Liver (tissue), 9 donors: ENCODE measurements around the gene TTC7B. TPM values are rescaled to one million over a fixed set of nuclear protein-coding genes. Genes with fewer than 3 reads are reported as not detected.

Source experiments
- DNase-seq: peaks from one replicate; pipeline ENCODE4 v3.0.0-alpha.2; 2017; ENCODE audit warnings: low spot score
- H3K27ac ChIP-seq, 2 donors: one replicate each; pipeline ENCODE4 v1.7.0; 2013; ENCODE audit warnings: inconsistent platforms in 2 of 2, low read length in 2 of 2, control low read depth in 1 of 2, low read depth in 1 of 2, mild to moderate bottlenecking in 1 of 2
- H3K27me3 ChIP-seq, 4 donors: one replicate each; pipeline versions ENCODE4 v1.6.1 to v1.7.0; 2013; ENCODE audit warnings: low read length in 3 of 4, inconsistent platforms in 1 of 4, mild to moderate bottlenecking in 1 of 4, moderate library complexity in 1 of 4; ENCODE audit not compliant: control insufficient read depth in 4 of 4, insufficient read depth in 4 of 4
- H3K36me3 ChIP-seq, 4 donors: one replicate each; pipeline versions ENCODE4 v1.6.1 to v1.7.0; 2013; ENCODE audit warnings: low read length in 3 of 4, mild to moderate bottlenecking in 3 of 4, low read depth in 1 of 4, moderate library complexity in 1 of 4; ENCODE audit not compliant: control insufficient read depth in 4 of 4, insufficient read depth in 3 of 4
- H3K4me1 ChIP-seq, 4 donors: one replicate each; pipeline versions ENCODE4 v1.6.1 to v1.7.0; 2013; ENCODE audit warnings: low read length in 3 of 4, mild to moderate bottlenecking in 3 of 4, moderate library complexity in 1 of 4; ENCODE audit not compliant: control insufficient read depth in 4 of 4, insufficient read depth in 4 of 4
- H3K4me3 ChIP-seq, 3 donors: one replicate each; pipeline versions ENCODE4 v1.6.1 to v1.7.0; 2013; ENCODE audit warnings: low read length in 3 of 3, control low read depth in 1 of 3, low read depth in 1 of 3, mild to moderate bottlenecking in 1 of 3
- H3K9ac ChIP-seq, 2 donors: one replicate each; pipeline ENCODE4 v1.7.0; 2013; ENCODE audit warnings: low read length in 2 of 2, mild to moderate bottlenecking in 2 of 2, moderate library complexity in 2 of 2, control low read depth in 1 of 2, low read depth in 1 of 2
- H3K9me3 ChIP-seq, 4 donors: one replicate each; pipeline versions ENCODE4 v1.6.1 to v1.7.0; 2013; ENCODE audit warnings: low read length in 3 of 4; ENCODE audit not compliant: control insufficient read depth in 4 of 4
- EGR1 ChIP-seq, 2 donors: IDR thresholded peaks; 2 replicates each; pipeline ENCODE4 v1.6.1; 2016 to 2018; ENCODE audit warnings: antibody characterized with exemption in 2 of 2, low read depth in 2 of 2
- FOXA1 ChIP-seq: IDR thresholded peaks from 2 replicates; pipeline ENCODE4 v1.6.1; 2016; ENCODE audit warnings: antibody characterized with exemption
- FOXA2 ChIP-seq: IDR thresholded peaks from 2 replicates; pipeline ENCODE4 v1.6.1; 2016; ENCODE audit warnings: antibody characterized with exemption
- GABPA ChIP-seq, 2 donors: IDR thresholded peaks in 1 of 2; conservative IDR thresholded peaks in 1 of 2; 2 replicates each; pipeline ENCODE4 v1.6.1; 2016; ENCODE audit warnings: antibody characterized with exemption in 2 of 2, mild to moderate bottlenecking in 1 of 2, moderate library complexity in 1 of 2
- HNF4A ChIP-seq, 2 donors: conservative IDR thresholded peaks; 2 replicates each; pipeline ENCODE4 v1.6.1; 2016; ENCODE audit warnings: antibody characterized with exemption in 2 of 2, mild to moderate bottlenecking in 2 of 2
- HNF4G ChIP-seq: IDR thresholded peaks from 2 replicates; pipeline ENCODE4 v1.6.1; 2016; ENCODE audit warnings: antibody characterized with exemption
- JUND ChIP-seq, 2 donors: IDR thresholded peaks; 2 replicates each; pipeline ENCODE4 v1.6.1; 2016; ENCODE audit warnings: antibody characterized with exemption in 2 of 2
- NR2F2 ChIP-seq: IDR thresholded peaks from 2 replicates; pipeline ENCODE4 v1.6.1; 2016; ENCODE audit warnings: antibody characterized with exemption
- RAD21 ChIP-seq, 2 donors: IDR thresholded peaks; 2 replicates each; pipeline ENCODE4 v1.6.1; 2016; ENCODE audit warnings: antibody characterized with exemption in 2 of 2, mild to moderate bottlenecking in 2 of 2
- RXRA ChIP-seq, 2 donors: IDR thresholded peaks; 2 replicates each; pipeline ENCODE4 v1.6.1; 2017 to 2018; ENCODE audit warnings: antibody characterized with exemption in 2 of 2, mild to moderate bottlenecking in 1 of 2
- SP1 ChIP-seq: IDR thresholded peaks from 2 replicates; pipeline ENCODE4 v1.6.1; 2018; ENCODE audit warnings: antibody characterized with exemption, mild to moderate bottlenecking
- TAF1 ChIP-seq: conservative IDR thresholded peaks from 2 replicates; pipeline ENCODE4 v1.6.1; 2016; ENCODE audit warnings: antibody characterized with exemption, mild to moderate bottlenecking
- YY1 ChIP-seq: IDR thresholded peaks from 2 replicates; pipeline ENCODE4 v1.6.1; 2016; ENCODE audit warnings: antibody characterized with exemption, mild to moderate bottlenecking
- WGBS: extraction: QIAGEN DNeasy Blood & Tissue Kit; methylation state at CpG from one replicate; pipeline ENCODE4 v1.1.7; 2013; 5-methylcytosine and 5-hydroxymethylcytosine counted together
- polyA plus RNA-seq, 2 donors: library from polyadenylated mRNA; stranded (reverse) in 1 of 2; unstranded in 1 of 2; fragments of 200-250 nt in 1 of 2; fragments of >200 nt in 1 of 2; fragmentation: Nextera tagmentation in 1 of 2; extraction: Ambion mirVana in 1 of 2; gene quantifications; one replicate each; pipeline versions ENCODE4 v1.2.1 to v1.2.3, GENCODE V29; 2013 to 2015
- total RNA-seq, 2 donors: library from RNA; depleted of rRNA; stranded (reverse); fragments of >200 nt; gene quantifications; one replicate each; pipeline ENCODE4 v1.2.3, GENCODE V29; 2014
- TF ChIP-seq, protein P1 (sequence below): IDR thresholded peaks from 2 replicates; pipeline ENCODE4 v1.6.1; 2016; ENCODE audit warnings: antibody characterized with exemption
- TF ChIP-seq, protein P2 (sequence below): fragments of 150-350 bp; IDR thresholded peaks from 2 replicates; pipeline ENCODE4 v1.5.1; 2017; ENCODE audit warnings: improper control_type of control experiment, low read depth, low read length; ENCODE audit not compliant: missing input control
- TF ChIP-seq, protein P3 (sequence below): IDR thresholded peaks from 2 replicates; pipeline ENCODE4 v1.6.1; 2016; ENCODE audit warnings: antibody characterized with exemption
- TF ChIP-seq, protein P4 (sequence below): IDR thresholded peaks from 2 replicates; pipeline ENCODE4 v1.6.1; 2016; ENCODE audit warnings: antibody characterized with exemption, mild to moderate bottlenecking
- TF ChIP-seq, protein P5 (sequence below): IDR thresholded peaks from 2 replicates; pipeline ENCODE4 v1.6.1; 2016; ENCODE audit warnings: antibody characterized with exemption
- donor health status: healthy.
- donor health status: healthy.
- donor health status: healthy.
- donor health status: healthy.
- donor health status: healthy.

Gene TTC7B
- total and polyA plus RNA-seq, 4 donors: 9.1 to 31.0 (median 12.5) TPM

DNA sequence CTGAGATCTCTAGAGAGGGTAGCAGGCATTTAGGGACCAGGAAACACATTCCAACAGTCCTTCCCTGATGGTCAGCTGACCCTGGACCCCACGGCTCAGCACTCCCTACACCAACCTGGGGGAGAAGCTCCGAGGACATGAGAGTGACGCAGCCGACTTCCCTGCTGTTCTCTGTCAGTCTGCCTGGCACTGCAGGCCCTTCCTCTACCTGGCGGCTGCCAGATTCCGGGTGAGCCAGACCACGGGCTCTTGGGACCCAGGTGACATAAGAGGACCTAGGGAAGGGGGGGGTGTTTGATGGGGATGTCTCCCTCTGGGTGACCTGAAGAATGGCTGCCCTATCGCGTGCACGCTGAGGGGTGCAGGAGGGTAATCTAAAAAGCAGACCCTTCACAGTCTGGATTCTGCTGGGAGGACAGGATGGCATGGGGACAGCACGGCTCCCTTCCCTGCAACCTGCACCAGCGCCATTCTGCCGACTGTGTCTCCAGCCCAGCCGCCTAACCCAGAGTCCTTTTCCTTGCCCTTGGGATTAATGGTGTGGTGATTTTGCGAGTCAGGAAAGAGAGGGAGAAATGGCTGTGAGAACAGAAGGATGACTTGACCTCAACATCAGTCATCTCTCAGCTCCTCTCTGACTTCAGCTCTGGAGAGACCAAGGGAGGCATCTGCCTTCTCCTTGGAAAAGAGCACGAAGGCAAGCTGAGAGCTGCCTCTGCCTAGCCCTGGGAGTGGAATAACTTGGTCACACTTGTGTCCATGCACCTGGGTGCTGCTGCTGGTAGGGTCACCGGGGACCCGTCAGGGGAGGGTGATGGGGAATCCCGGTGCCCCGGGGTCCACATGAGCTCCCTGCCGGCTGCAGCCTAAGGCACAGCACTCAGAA lies 260.9 kb downstream of the TTC7B start:
- Histone ChIP-seq H3K9me3 (no peaks in the 10 kb centered on the region), H3K4me1 (no peaks in the 10 kb centered on the region), H3K4me3 (no peak overlapping the region), H3K27ac (no peak overlapping the region), H3K27me3 (no peaks in the 10 kb centered on the region), H3K9ac (no peak overlapping the region), H3K36me3 (peaks cover 0 to 3% (median 0%) of the 10 kb centered on the region in 4 donors)
- TF ChIP-seq, protein P1, sequence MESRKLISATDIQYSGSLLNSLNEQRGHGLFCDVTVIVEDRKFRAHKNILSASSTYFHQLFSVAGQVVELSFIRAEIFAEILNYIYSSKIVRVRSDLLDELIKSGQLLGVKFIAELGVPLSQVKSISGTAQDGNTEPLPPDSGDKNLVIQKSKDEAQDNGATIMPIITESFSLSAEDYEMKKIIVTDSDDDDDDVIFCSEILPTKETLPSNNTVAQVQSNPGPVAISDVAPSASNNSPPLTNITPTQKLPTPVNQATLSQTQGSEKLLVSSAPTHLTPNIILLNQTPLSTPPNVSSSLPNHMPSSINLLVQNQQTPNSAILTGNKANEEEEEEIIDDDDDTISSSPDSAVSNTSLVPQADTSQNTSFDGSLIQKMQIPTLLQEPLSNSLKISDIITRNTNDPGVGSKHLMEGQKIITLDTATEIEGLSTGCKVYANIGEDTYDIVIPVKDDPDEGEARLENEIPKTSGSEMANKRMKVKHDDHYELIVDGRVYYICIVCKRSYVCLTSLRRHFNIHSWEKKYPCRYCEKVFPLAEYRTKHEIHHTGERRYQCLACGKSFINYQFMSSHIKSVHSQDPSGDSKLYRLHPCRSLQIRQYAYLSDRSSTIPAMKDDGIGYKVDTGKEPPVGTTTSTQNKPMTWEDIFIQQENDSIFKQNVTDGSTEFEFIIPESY: no peak
- TF ChIP-seq TAF1 (no peak), HNF4G (no peak), EGR1 (IDR thresholded peaks at IDR 0.05; ENCODE audit: low read depth in 2 of 2) (no peak), FOXA2 (no peak), HNF4A (conservative IDR thresholded peaks at IDR 0.05) (no peak), JUND (IDR thresholded peaks at IDR 0.05) (no peak), YY1 (no peak), RXRA (IDR thresholded peaks at IDR 0.05) (no peak), FOXA1 (no peak), SP1 (no peak), NR2F2 (no peak), RAD21 (IDR thresholded peaks at IDR 0.05) (no peak), GABPA (IDR thresholded peaks at IDR 0.05 in 1 of 2, conservative IDR thresholded peaks at IDR 0.05 in 1 of 2) (no peak)
- TF ChIP-seq, protein P2, sequence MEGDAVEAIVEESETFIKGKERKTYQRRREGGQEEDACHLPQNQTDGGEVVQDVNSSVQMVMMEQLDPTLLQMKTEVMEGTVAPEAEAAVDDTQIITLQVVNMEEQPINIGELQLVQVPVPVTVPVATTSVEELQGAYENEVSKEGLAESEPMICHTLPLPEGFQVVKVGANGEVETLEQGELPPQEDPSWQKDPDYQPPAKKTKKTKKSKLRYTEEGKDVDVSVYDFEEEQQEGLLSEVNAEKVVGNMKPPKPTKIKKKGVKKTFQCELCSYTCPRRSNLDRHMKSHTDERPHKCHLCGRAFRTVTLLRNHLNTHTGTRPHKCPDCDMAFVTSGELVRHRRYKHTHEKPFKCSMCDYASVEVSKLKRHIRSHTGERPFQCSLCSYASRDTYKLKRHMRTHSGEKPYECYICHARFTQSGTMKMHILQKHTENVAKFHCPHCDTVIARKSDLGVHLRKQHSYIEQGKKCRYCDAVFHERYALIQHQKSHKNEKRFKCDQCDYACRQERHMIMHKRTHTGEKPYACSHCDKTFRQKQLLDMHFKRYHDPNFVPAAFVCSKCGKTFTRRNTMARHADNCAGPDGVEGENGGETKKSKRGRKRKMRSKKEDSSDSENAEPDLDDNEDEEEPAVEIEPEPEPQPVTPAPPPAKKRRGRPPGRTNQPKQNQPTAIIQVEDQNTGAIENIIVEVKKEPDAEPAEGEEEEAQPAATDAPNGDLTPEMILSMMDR: no peak
- TF ChIP-seq, protein P3, sequence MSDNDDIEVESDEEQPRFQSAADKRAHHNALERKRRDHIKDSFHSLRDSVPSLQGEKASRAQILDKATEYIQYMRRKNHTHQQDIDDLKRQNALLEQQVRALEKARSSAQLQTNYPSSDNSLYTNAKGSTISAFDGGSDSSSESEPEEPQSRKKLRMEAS: no peak
- TF ChIP-seq, protein P4, sequence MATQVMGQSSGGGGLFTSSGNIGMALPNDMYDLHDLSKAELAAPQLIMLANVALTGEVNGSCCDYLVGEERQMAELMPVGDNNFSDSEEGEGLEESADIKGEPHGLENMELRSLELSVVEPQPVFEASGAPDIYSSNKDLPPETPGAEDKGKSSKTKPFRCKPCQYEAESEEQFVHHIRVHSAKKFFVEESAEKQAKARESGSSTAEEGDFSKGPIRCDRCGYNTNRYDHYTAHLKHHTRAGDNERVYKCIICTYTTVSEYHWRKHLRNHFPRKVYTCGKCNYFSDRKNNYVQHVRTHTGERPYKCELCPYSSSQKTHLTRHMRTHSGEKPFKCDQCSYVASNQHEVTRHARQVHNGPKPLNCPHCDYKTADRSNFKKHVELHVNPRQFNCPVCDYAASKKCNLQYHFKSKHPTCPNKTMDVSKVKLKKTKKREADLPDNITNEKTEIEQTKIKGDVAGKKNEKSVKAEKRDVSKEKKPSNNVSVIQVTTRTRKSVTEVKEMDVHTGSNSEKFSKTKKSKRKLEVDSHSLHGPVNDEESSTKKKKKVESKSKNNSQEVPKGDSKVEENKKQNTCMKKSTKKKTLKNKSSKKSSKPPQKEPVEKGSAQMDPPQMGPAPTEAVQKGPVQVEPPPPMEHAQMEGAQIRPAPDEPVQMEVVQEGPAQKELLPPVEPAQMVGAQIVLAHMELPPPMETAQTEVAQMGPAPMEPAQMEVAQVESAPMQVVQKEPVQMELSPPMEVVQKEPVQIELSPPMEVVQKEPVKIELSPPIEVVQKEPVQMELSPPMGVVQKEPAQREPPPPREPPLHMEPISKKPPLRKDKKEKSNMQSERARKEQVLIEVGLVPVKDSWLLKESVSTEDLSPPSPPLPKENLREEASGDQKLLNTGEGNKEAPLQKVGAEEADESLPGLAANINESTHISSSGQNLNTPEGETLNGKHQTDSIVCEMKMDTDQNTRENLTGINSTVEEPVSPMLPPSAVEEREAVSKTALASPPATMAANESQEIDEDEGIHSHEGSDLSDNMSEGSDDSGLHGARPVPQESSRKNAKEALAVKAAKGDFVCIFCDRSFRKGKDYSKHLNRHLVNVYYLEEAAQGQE: no peak
- TF ChIP-seq, protein P5, sequence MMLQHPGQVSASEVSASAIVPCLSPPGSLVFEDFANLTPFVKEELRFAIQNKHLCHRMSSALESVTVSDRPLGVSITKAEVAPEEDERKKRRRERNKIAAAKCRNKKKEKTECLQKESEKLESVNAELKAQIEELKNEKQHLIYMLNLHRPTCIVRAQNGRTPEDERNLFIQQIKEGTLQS: no peak
- DNase-seq: no peak
- whole genome bisulfite sequencing: 86% methylated on average over 21 of the region's 21 CpGs
